AG04450 (cell line): ENCODE results near the gene SLC2A9. TPM values are rescaled to one million over a fixed set of nuclear protein-coding genes. Genes with fewer than 3 reads are reported as not detected.

Experiments used
- CTCF ChIA-PET: fragments of 300-600, 350-600 bp; formaldehyde crosslinking; extraction: SDS; loops from one replicate; lab custom pipeline; 2022; ENCODE audit warnings: antibody characterized with exemption, inconsistent platforms; lab: Charles Lee
- POLR2A ChIA-PET: fragments of 350-600 bp; formaldehyde crosslinking; extraction: SDS; loops from one replicate; lab custom pipeline; 2021; ENCODE audit warnings: antibody characterized with exemption, inconsistent platforms; lab: Yijun Ruan, JAX
- DNase-seq: peaks from one replicate; pipeline ENCODE4 v3.0.0-alpha.2; 2011; ENCODE audit warnings: low read depth, low spot score
- H3K27ac ChIP-seq: one replicate; pipeline ENCODE4 v1.5.1; 2012; ENCODE audit warnings: low read depth, low read length, control low read depth
- H3K27me3 ChIP-seq: one replicate; pipeline ENCODE4 v1.6.0; 2012; ENCODE audit warnings: low read length; ENCODE audit not compliant: control insufficient read depth, insufficient read depth
- H3K4me3 ChIP-seq: 2 replicates; pipeline ENCODE4 v1.5.1; 2011; ENCODE audit warnings: mild to moderate bottlenecking, low read depth, low read length, control low read depth
- H3K9me3 ChIP-seq: 2 replicates; pipeline ENCODE4 v1.5.1; 2012; ENCODE audit warnings: low read length; ENCODE audit not compliant: control insufficient read depth, insufficient read depth
- CTCF ChIP-seq: IDR thresholded peaks from 2 replicates; pipeline ENCODE4 v1.5.1; 2011; ENCODE audit warnings: low read depth, low read length, control low read depth, inconsistent platforms
- polyA plus RNA-seq: library from polyadenylated mRNA; depleted of rRNA; stranded (reverse); fragments of >200 nt; gene quantifications from 2 replicates; pipeline ENCODE4 v1.2.3, GENCODE V29; 2011

The SLC2A9 gene
- polyA plus RNA-seq, 1 experiment = 2.4 TPM

DNA sequence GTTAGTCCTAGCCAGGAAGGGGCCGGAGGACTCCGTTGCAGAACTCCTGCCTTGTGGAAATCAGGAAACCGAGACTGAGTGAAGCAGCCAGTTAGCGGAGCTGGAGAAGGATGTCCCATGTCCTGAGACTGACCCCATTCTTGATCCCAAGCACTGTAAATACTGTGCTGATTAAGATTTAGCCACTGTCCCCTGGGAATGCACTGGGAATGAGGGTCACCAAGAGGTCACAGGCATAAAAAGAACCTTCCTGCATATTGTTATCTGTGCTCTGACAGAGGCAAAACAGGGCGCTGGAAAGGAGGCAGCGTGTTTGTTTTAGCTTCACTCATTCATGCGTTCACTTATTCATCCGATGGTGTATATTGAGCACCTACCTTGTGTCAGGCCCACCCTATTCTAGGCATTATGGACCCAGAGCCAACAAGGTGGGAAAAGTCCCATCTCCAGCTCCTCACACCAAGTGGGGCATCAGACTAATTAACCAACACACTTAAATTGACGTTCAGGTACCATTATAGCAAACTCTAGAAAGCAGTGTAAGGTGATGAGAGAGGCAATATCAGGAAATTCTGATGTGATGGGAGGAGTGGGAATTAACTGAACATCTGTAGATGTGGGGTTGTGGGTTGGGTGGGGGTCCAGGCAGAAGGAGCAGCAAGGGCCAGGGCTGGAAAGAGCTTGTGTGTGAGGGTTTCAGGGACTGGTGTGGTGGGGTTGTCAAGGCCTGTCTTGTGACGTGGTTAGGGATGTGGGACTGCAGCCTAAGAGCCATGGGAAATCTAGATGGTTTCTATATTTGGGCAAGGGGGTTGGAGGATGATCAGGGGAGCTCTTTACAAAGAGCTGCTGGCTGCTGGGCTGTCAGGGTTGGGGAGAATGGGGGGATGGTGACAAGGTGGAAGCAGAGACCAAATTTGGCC, 10.6 kb upstream of the SLC2A9 start:
- no peak overlapping the region for H3K27ac ChIP-seq
- peaks cover 2% of the 10 kb centered on the region for H3K27me3 ChIP-seq
- no peak overlapping the region for H3K4me3 ChIP-seq
- DNase-seq = no peak
- POLR2A ChIA-PET = no interaction called here
- no peaks in the 10 kb centered on the region for H3K9me3 ChIP-seq
- TF ChIP-seq CTCF = no peak
- CTCF ChIA-PET = interaction anchor here (0.8 to 1.7 kb wide), 2 partner anchors 13 to 18 kb away, joined by 3 to 4 read pairs; no protein-coding TSS in a partner anchor

DNA sequence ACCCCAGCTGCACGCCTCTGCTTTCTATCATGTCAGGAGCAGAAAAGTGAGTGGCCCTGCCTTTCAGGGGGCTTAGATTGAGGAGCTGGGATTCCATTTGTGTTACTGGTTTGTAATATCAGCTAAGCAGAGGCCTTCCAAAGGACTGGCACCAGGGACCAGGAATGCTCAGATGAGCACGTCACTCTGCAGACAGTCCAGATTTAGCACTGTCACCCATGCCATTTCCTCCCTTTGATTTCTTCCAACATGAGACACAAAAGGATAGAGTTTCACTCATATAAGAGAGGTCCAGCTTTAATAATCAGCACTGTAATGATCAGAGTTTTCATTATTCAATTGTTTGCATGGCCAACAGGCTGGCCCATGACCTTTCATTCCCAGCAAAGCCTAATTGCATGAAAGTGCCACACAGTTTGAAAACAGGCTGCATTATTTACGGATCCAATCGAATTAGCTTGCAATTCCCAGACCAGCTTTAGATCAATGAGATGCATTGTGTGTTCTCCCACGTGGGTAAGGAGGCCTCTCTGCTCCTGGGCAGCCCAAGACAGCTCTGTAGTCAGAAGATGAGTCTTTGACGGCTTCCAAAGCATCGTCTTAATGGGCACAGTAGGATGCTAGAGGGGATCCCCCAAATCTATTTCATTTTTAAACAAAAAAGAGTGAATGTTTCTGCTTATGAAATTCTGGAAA, 9.8 kb upstream of the SLC2A9 start:
- TF ChIP-seq CTCF = no peak
- Histone ChIP-seq H3K27me3 (peaks cover 5% of the 10 kb centered on the region), H3K9me3 (no peaks in the 10 kb centered on the region), H3K27ac (no peak overlapping the region), H3K4me3 (no peak overlapping the region)
- no peak for DNase-seq
- ChIA-PET CTCF (interaction anchor here (0.6 to 1.7 kb wide), 3 partner anchors 12 to 610 kb away, joined by 3 to 4 read pairs (median 3); no protein-coding TSS in a partner anchor), POLR2A (no interaction called here)

- no peak for DNase-seq
- H3K9me3 ChIP-seq = no peaks in the 10 kb centered on the region
- H3K4me3 ChIP-seq = no peak overlapping the region
- H3K27ac ChIP-seq = no peak overlapping the region
- TF ChIP-seq CTCF = no peak
- H3K27me3 ChIP-seq = peaks cover 5% of the 10 kb centered on the region
- ChIA-PET CTCF (interaction anchor here (0.8 to 2.2 kb wide), 2 partner anchors 10 to 14 kb away, joined by 4 to 7 read pairs; no protein-coding TSS in a partner anchor), POLR2A (no interaction called here)
These were observed 8.1 kb upstream of the SLC2A9 start for GRCh38 chr4:10029403-10029802.

GRCh38 chr4:10028910-10029309, 7.6 kb upstream of the SLC2A9 start:
- Histone ChIP-seq H3K27ac (no peak overlapping the region), H3K9me3 (no peaks in the 10 kb centered on the region), H3K27me3 (peaks cover 5% of the 10 kb centered on the region), H3K4me3 (no peak overlapping the region)
- POLR2A ChIA-PET = no interaction called here
- no peak for TF ChIP-seq CTCF
- CTCF ChIA-PET = interaction anchor here (2.2 kb wide), 1 partner anchor 13 kb away, joined by 7 read pairs; no protein-coding TSS in a partner anchor
- DNase-seq = no peak
